GM18951 (cell line): Measurements from ENCODE around the gene B4GAT1.
"Not testable (repeated sequence)": the region's sequence is repeated elsewhere in the genome, so short reads cannot be mapped to it uniquely, and the experiment has no call there.

Experiments used
- POLR2A ChIP-seq: IDR thresholded peaks from 4 replicates; pipeline ENCODE4 v1.6.1; 2011; ENCODE audit warnings: mild to moderate bottlenecking; ENCODE audit not compliant: insufficient read length, insufficient read depth; ENCODE audit errors: extremely low read depth
- in situ Hi-C: fragments of 300-500 bp; cut with MboI; formaldehyde crosslinking; loops from one replicate; pipeline ENCODE4 v1.12.0; 2022; ENCODE audit warnings: low sequenced_read_pairs, mixed read lengths, inconsistent platforms; ENCODE audit not compliant: unreplicated experiment

The B4GAT1 gene

GRCh38 chr11:66347425-66348276 is at the start of gene B4GAT1:
B4GAT1 (minus strand) TSS chr11:66347629; CDS start chr11:66347545, 84 bp downstream.
- in situ Hi-C loops: no loop called here
- TF ChIP-seq POLR2A: peak; percentile 65

- in situ Hi-C loops: no loop called here
- no peak for TF ChIP-seq POLR2A
Measured at GRCh38 chr11:66393954-66394353, 46.5 kb upstream of the B4GAT1 start.

- no peak for TF ChIP-seq POLR2A
- in situ Hi-C loops: no loop called here
Measured at GRCh38 chr11:66391322-66391721, 43.9 kb upstream of the B4GAT1 start.

- in situ Hi-C loops: no loop called here
- TF ChIP-seq POLR2A: no peak
Measured at GRCh38 chr11:66388780-66389386, 41.5 kb upstream of the B4GAT1 start.

- no peak for TF ChIP-seq POLR2A
- in situ Hi-C loops: no loop called here
Measured at GRCh38 chr11:66386171-66387069, 39.0 kb upstream of the B4GAT1 start.

GRCh38 chr11:66384316-66384715 is 36.9 kb upstream of the B4GAT1 start:
- in situ Hi-C loops: not testable (repeated sequence)

- in situ Hi-C loops: not testable (repeated sequence)
Measured at GRCh38 chr11:66380264-66380663, 32.8 kb upstream of the B4GAT1 start.

- in situ Hi-C loops: not testable (repeated sequence)
Measured at GRCh38 chr11:66373690-66374287, 26.4 kb upstream of the B4GAT1 start.

GRCh38 chr11:66373265-66373664 is 25.8 kb upstream of the B4GAT1 start:
- in situ Hi-C loops: no loop called here

GRCh38 chr11:66371627-66372415 is 24.4 kb upstream of the B4GAT1 start, which contains the start of gene SLC29A2:
SLC29A2 (minus strand) TSS chr11:66371760; CDS start chr11:66371591, 169 bp downstream.
- in situ Hi-C loops: no loop called here
- no peak for TF ChIP-seq POLR2A

More at GRCh38 chr11:66373265-66373664, 25.8 kb upstream of the B4GAT1 start:
- TF ChIP-seq POLR2A: no peak

GRCh38 chr11:66369073-66369894 is 21.9 kb upstream of the B4GAT1 start:
- in situ Hi-C loops: no loop called here
- TF ChIP-seq POLR2A: no peak

GRCh38 chr11:66368484-66368883 is 21.1 kb upstream of the B4GAT1 start:
- TF ChIP-seq POLR2A: no peak
- in situ Hi-C loops: no loop called here
